Pancreas (tissue), 10 donors: ENCODE results near the gene CNBP. TPM values are rescaled to one million over a fixed set of nuclear protein-coding genes. Genes with fewer than 3 reads are reported as not detected.

Experiments
- ATAC-seq, 4 donors: fragments of 200-7000 bp; cut with Tn5 transposase; one replicate each; pipeline versions ENCODE4 v1.8.0 to v1.9.1; 2020; ENCODE audit warnings: mild to moderate bottlenecking in 4 of 4, moderate library complexity in 4 of 4
- DNase-seq, 6 donors: peaks; one replicate each; pipeline ENCODE4 v3.0.0-alpha.2; 2020
- FAIRE-seq: peaks from 2 replicates; lab custom pipeline; 2012; peaks lifted over from hg19 to GRCh38; lab: Jason Lieb, UNC
- H3K27ac ChIP-seq, 4 donors: fragments of 200-600 bp; sonication (generic); 1 replicate in 3 of 4; 2 replicates in 1 of 4; pipeline versions ENCODE4 v1.5.0 to v1.8.0; 2020
- H3K27me3 ChIP-seq, 4 donors: fragments of 200-600 bp; one replicate each; pipeline ENCODE4 v1.8.0; 2021
- H3K36me3 ChIP-seq, 3 donors: fragments of 200-600 bp; sonication (generic) in 1 of 3; one replicate each; pipeline versions ENCODE4 v1.5.0 to v1.8.0; 2020 to 2021
- H3K4me1 ChIP-seq, 3 donors: fragments of 200-600 bp; one replicate each; pipeline ENCODE4 v1.8.0; 2021
- H3K4me3 ChIP-seq, 4 donors: fragments of 200-600 bp; sonication (generic) in 2 of 4; one replicate each; pipeline versions ENCODE4 v1.5.0 to v1.8.0; 2020 to 2021
- H3K9me3 ChIP-seq, 4 donors: fragments of 200-600 bp; one replicate each; pipeline ENCODE4 v1.8.0; 2021
- CTCF ChIP-seq, 4 donors: fragments of 200-600 bp; sonication (generic) in 3 of 4; IDR thresholded peaks; one replicate each; pipeline versions ENCODE4 v1.5.0 to v1.8.0; 2021; ENCODE audit warnings: antibody characterized with exemption in 4 of 4
- WGBS, 2 donors: extraction: QIAGEN DNeasy Blood & Tissue Kit; methylation state at CpG; one replicate each; pipeline ENCODE4 v1.1.7; 2013; 5-methylcytosine and 5-hydroxymethylcytosine counted together
- intact Hi-C, 3 donors: fragments of 100-400 bp; cut with DNase I; formaldehyde crosslinking; loops; one replicate each; pipeline versions ENCODE4 v1.11.1 to v1.14.2; 2022
- polyA plus RNA-seq, 2 donors: library from polyadenylated mRNA; stranded (reverse); fragments of 200-250 nt; gene quantifications; one replicate each; pipeline ENCODE4 v1.2.3, GENCODE V29; 2013
- total RNA-seq, 6 donors: library from RNA; stranded (reverse); fragmentation: NEBNext Ultra II Directional in 4 of 6; extraction: Animal tissue kit (Norgen Biotek cat#: 25700) in 4 of 6; gene quantifications; one replicate each; pipeline versions ENCODE4 v1.2.1 to v1.2.4, GENCODE V29; 2021 to 2023
- donor health status: healthy with polysubstance abuse.
- donor health status: DM: no; HTN: no; CAD: no; lungs with moderate emphysema.
- donor health status: DM: no; HTN: no; CAD: no.
- donor health status: control.
- donor health status: control.
- donor health status: Bipolar disorder and iron deficiency.
- donor health status: DM: yes; HTN: yes; CAD: no.
- donor health status: DM: no; HTN: no; CAD: no.
- donor health status: DM: no; HTN: no; CAD: no.
- donor health status: DM: yes; HTN: yes; CAD: no.

Gene CNBP
- total RNA-seq: 100 to 1,000 TPM; 169 to 277 (median 182) TPM
- polyA plus RNA-seq: 100 to 1,000 TPM; 178 to 258 TPM

- peaks cover 0 to 5% (median 2%) of the 10 kb centered on the region in 3 donors for H3K36me3 ChIP-seq
- no peak for TF ChIP-seq CTCF (IDR thresholded peaks at IDR 0.05)
- 0% methylated on average over 75 to 83 of the region's 83 CpGs for WGBS, 2 donors
- peak; percentile 90 to 98 (median 94) for DNase-seq
- no peaks in the 10 kb centered on the region for H3K27me3 ChIP-seq
- ATAC-seq: peak; percentile 94 to 98 (median 95)
- no peaks in the 10 kb centered on the region for H3K9me3 ChIP-seq
- no peak for FAIRE-seq
- H3K4me3 ChIP-seq: peak within 1 kb of the TSS; percentile 76 to 95 (median 86)
- peaks cover 11 to 40% (median 34%) of the 10 kb centered on the region in 3 donors for H3K4me1 ChIP-seq
- intact Hi-C loops: no loop called here
- H3K27ac ChIP-seq: peak within 1 kb of the TSS; percentile 97 to 100 (median 98)
These were observed at the start of gene CNBP for GRCh38 chr3:129183569-129184395. TSS of gene CNBP (minus strand) at chr3:129183896. CDS start at chr3:129171757, 12,139 bp downstream.

GRCh38 chr3:129231331-129232119 is 47.8 kb upstream of the CNBP start:
- intact Hi-C loops: no loop called here
- TF ChIP-seq CTCF (IDR thresholded peaks at IDR 0.05): no peak

GRCh38 chr3:129230311-129231019 is 46.8 kb upstream of the CNBP start:
- WGBS, 2 donors: 59 to 69% methylated on average over 7 of the region's 7 CpGs
- FAIRE-seq (no peak), ATAC-seq (peak in 3 of 4 donors; percentile 61 to 64 (median 63)), DNase-seq (no peak)
- H3K27ac ChIP-seq: peak overlapping the region in 2 of 4 donors; percentile 50 to 72
- no peaks in the 10 kb centered on the region for H3K36me3 ChIP-seq
- no peaks in the 10 kb centered on the region for H3K27me3 ChIP-seq
- intact Hi-C loops: no loop called here
- H3K4me3 ChIP-seq: no peak overlapping the region
- TF ChIP-seq CTCF (IDR thresholded peaks at IDR 0.05): no peak
- H3K4me1 ChIP-seq: peaks cover 0 to 2% (median under 1%) of the 10 kb centered on the region in 3 donors
- H3K9me3 ChIP-seq: no peaks in the 10 kb centered on the region

More at GRCh38 chr3:129231331-129232119, 47.8 kb upstream of the CNBP start:
- no peaks in the 10 kb centered on the region for H3K36me3 ChIP-seq
- no peak overlapping the region for H3K4me3 ChIP-seq
- H3K9me3 ChIP-seq: no peaks in the 10 kb centered on the region
- H3K4me1 ChIP-seq: no peaks in the 10 kb centered on the region
- DNase-seq (no peak), FAIRE-seq (no peak), ATAC-seq (no peak)
- WGBS, 2 donors: 57 to 58% methylated on average over 9 to 10 of the region's 10 CpGs
- no peaks in the 10 kb centered on the region for H3K27me3 ChIP-seq
- H3K27ac ChIP-seq: peak overlapping the region in 2 of 4 donors; percentile 50 to 72

GRCh38 chr3:129228891-129229585 is 45.3 kb upstream of the CNBP start:
- Histone ChIP-seq H3K4me1 (peaks cover 0 to 10% (median 10%) of the 10 kb centered on the region in 3 donors), H3K36me3 (no peaks in the 10 kb centered on the region), H3K4me3 (no peak overlapping the region), H3K27ac (peak overlapping the region in 2 of 4 donors; percentile 23 to 50), H3K9me3 (no peaks in the 10 kb centered on the region), H3K27me3 (no peaks in the 10 kb centered on the region)
- no peak for FAIRE-seq
- intact Hi-C loops: no loop called here
- no peak for DNase-seq
- TF ChIP-seq CTCF (IDR thresholded peaks at IDR 0.05): no peak
- 78 to 82% methylated on average over 11 of the region's 11 CpGs for WGBS, 2 donors
- no peak for ATAC-seq
